Measurements from ENCODE around the gene PPARG.

The PPARG gene

GRCh38 chr3:12443781-12444522 lies 155.1 kb downstream of the PPARG start:
- no peak overlapping the region for H3K27ac ChIP-seq

GRCh38 chr3:12444582-12445471 lies 156.0 kb downstream of the PPARG start:
- no peak overlapping the region for H3K4me3 ChIP-seq (ENCODE audit: low read depth, low read length)
- no peaks in the 10 kb centered on the region for H3K9me3 ChIP-seq (ENCODE audit: severe bottlenecking)
- H3K27me3 ChIP-seq (ENCODE audit: insufficient read depth, low read depth, severe bottlenecking): no peaks in the 10 kb centered on the region
- H3K36me3 ChIP-seq: no peaks in the 10 kb centered on the region
- no peak for DNase-seq
- TF ChIP-seq CTCF (IDR thresholded peaks at IDR 0.05; ENCODE audit: low read depth, low read length): no peak
- no peak overlapping the region for H3K27ac ChIP-seq

More at GRCh38 chr3:12443781-12444522, 155.1 kb downstream of the PPARG start:
- H3K9me3 ChIP-seq (ENCODE audit: severe bottlenecking): no peaks in the 10 kb centered on the region
- TF ChIP-seq CTCF (IDR thresholded peaks at IDR 0.05; ENCODE audit: low read depth, low read length): no peak
- DNase-seq: no peak
- no peaks in the 10 kb centered on the region for H3K36me3 ChIP-seq
- no peaks in the 10 kb centered on the region for H3K27me3 ChIP-seq (ENCODE audit: insufficient read depth, low read depth, severe bottlenecking)
- no peak overlapping the region for H3K4me3 ChIP-seq (ENCODE audit: low read depth, low read length)

GRCh38 chr3:12445523-12446240 lies 156.8 kb downstream of the PPARG start:
- no peak overlapping the region for H3K27ac ChIP-seq
- no peaks in the 10 kb centered on the region for H3K9me3 ChIP-seq (ENCODE audit: severe bottlenecking)
- no peak for DNase-seq
- H3K36me3 ChIP-seq: no peaks in the 10 kb centered on the region
- TF ChIP-seq CTCF (IDR thresholded peaks at IDR 0.05; ENCODE audit: low read depth, low read length): no peak
- H3K27me3 ChIP-seq (ENCODE audit: insufficient read depth, low read depth, severe bottlenecking): no peaks in the 10 kb centered on the region
- no peak overlapping the region for H3K4me3 ChIP-seq (ENCODE audit: low read depth, low read length)

GRCh38 chr3:12446298-12446697 lies 157.4 kb downstream of the PPARG start:
- H3K36me3 ChIP-seq: no peaks in the 10 kb centered on the region
- no peak for TF ChIP-seq CTCF (IDR thresholded peaks at IDR 0.05; ENCODE audit: low read depth, low read length)
- H3K27me3 ChIP-seq (ENCODE audit: insufficient read depth, low read depth, severe bottlenecking): no peaks in the 10 kb centered on the region
- no peak overlapping the region for H3K4me3 ChIP-seq (ENCODE audit: low read depth, low read length)
- H3K9me3 ChIP-seq (ENCODE audit: severe bottlenecking): no peaks in the 10 kb centered on the region
- no peak for DNase-seq
- no peak overlapping the region for H3K27ac ChIP-seq

GRCh38 chr3:12447075-12447474 lies 158.2 kb downstream of the PPARG start:
- no peak overlapping the region for H3K4me3 ChIP-seq (ENCODE audit: low read depth, low read length)
- no peak for DNase-seq
- no peaks in the 10 kb centered on the region for H3K9me3 ChIP-seq (ENCODE audit: severe bottlenecking)
- no peak overlapping the region for H3K27ac ChIP-seq
- H3K27me3 ChIP-seq (ENCODE audit: insufficient read depth, low read depth, severe bottlenecking): no peaks in the 10 kb centered on the region
- no peaks in the 10 kb centered on the region for H3K36me3 ChIP-seq
- no peak for TF ChIP-seq CTCF (IDR thresholded peaks at IDR 0.05; ENCODE audit: low read depth, low read length)

All from WERI-Rb-1 (cell line).